Measurements from ENCODE around the gene ERLEC1.

DNA sequence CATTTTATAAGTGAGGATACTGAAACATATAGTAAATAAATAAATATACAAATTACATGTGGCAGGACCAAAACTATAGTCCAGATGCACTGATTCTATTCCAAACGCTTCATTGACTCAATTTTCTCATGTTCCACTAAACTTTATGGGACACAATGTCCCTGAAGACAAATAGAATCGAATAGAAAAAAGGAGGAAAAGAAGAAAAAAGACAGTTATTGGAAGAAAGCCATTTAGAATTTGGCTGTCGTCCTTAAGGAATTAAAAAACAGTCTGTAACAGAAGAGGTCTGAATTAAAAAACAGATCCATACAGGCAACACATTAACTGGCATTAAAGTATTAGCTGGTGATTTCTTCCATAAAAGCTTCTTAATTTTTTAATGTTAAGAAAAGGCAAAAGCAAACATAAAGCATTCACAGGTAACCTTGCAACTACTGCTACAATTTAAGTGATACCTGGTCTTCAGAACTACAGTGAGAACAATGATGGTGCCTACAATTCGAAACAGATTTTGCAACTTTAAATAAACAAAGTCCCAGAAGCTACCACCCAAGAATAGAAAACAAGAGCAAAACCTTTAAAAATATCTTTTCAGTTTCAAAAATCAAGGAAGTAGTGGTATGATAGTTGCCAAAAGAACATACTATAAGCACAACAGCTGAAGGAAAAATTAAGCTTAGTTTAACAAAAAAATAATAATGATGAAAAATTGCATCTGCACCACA is 36.6 kb upstream of the ERLEC1 start:
- TF ChIP-seq, protein P1, sequence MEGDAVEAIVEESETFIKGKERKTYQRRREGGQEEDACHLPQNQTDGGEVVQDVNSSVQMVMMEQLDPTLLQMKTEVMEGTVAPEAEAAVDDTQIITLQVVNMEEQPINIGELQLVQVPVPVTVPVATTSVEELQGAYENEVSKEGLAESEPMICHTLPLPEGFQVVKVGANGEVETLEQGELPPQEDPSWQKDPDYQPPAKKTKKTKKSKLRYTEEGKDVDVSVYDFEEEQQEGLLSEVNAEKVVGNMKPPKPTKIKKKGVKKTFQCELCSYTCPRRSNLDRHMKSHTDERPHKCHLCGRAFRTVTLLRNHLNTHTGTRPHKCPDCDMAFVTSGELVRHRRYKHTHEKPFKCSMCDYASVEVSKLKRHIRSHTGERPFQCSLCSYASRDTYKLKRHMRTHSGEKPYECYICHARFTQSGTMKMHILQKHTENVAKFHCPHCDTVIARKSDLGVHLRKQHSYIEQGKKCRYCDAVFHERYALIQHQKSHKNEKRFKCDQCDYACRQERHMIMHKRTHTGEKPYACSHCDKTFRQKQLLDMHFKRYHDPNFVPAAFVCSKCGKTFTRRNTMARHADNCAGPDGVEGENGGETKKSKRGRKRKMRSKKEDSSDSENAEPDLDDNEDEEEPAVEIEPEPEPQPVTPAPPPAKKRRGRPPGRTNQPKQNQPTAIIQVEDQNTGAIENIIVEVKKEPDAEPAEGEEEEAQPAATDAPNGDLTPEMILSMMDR (IDR thresholded peaks at IDR 0.05) = no peak
- no peak for TF ChIP-seq POLR2A (IDR thresholded peaks at IDR 0.05)
